Left colon (tissue), 2 donors: ENCODE measurements around the gene MARCHF10. TPM values are rescaled to one million over a fixed set of nuclear protein-coding genes. Genes with fewer than 3 reads are reported as not detected.

Experiments
- ATAC-seq: fragments of 200-7000 bp; cut with Tn5 transposase; one replicate; pipeline ENCODE4 v1.9.1; 2020; ENCODE audit warnings: mild to moderate bottlenecking, moderate library complexity
- DNase-seq, 2 donors: peaks; one replicate each; pipeline ENCODE4 v3.0.0-alpha.2; 2020
- intact Hi-C, 2 donors: fragments of 100-400 bp; cut with DNase I in 1 of 2; cut with micrococcal nuclease in 1 of 2; formaldehyde crosslinking; loops; one replicate each; pipeline versions ENCODE4 v1.11.2 to v1.14.0; 2022; cut with DNase I, micrococcal nuclease
- total RNA-seq, 2 donors: library from RNA; stranded (reverse); fragmentation: NEBNext Ultra II Directional; extraction: Animal tissue kit (Norgen Biotek cat#: 25700); gene quantifications; one replicate each; pipeline ENCODE4 v1.2.1, GENCODE V29; 2021
- donor health status: DM: no; HTN: no; CAD: no.
- donor health status: DM: yes; HTN: yes; CAD: no.

Gene MARCHF10
- total RNA-seq, 2 donors from 2014 or later: not detected

DNA sequence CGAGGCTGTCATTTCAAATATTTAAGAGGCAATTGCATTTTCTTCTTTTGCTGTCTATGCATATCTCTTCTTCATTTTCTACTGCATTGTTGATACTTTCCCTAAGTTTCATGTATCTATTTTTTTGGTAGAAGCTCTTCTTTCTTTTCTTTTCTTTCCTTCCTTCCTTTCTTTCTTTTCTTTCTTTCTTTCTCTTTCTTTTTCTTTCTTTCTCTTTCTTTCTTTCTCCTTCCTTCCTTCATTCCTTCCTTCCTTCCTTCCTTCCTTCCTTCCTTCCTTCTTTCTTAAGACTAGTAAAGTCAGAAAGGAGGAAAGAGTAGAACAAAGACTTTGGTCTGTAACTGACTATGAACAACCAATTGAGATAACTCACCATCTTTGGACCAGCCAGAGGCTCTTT, 146.8 kb downstream of the MARCHF10 start:
- no peak for DNase-seq
- intact Hi-C loops: no loop called here
- ATAC-seq: no peak

DNA sequence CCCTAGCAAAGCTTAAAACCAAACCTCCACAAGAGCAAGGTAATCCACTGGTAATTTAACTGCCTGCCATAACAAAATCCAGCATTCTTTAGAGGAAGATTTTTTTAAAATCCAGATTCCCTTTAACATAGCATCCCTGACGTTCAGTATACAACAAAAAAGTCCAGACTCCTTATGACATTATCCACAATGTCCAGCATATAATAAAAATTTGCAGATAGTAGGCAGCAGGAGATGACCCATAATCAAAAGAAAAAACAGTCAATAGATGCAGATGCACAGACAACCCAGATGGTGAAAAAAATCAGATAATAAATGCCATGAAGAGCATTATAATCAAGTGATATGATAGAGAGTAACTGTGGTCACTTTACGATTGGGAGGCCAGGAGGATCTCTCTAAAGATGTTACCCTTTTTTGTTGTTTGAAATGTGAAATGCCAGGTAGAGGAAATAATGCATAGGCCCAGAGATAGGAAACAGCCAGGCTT, 147.4 kb downstream of the MARCHF10 start:
- intact Hi-C loops: no loop called here
- DNase-seq: no peak
- ATAC-seq: no peak

DNA sequence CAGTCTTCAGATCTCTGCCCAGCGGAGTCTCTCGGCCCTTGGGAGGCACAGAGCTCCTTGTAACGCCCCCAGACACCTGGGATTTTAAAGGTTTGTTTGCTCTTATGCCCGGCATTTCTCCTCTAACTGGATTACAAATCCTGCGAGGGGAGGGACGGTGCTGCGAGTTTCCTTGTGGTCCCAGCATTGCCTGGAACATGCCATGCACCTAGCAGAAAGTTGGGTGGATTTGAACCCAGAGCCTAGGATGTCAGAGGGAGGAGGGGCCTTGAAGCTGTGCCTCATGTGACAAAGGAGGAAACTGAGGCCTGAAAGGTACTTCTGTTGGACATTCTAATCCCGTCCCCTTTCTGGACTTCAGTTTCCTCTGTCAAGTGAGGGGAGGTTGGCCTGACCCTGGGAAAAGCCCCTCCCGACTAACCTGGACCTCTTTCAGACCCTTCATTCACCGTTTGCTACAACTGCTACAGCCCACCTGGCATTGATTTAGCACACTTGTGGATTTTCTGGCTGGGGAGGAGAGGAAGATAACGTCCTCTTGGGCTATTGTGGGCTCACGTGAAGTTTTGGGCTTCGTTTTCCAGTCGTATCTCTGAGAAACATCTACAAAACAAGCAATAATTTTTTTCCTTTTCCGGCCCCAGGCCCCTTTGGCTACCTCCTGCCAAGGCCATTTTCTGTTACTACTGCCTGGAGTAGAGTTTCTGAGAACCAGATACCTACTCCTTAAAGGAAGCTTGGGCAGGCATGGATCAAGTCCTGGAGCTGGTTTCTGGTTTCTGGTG, 149.8 kb downstream of the MARCHF10 start:
- DNase-seq: no peak
- no peak for ATAC-seq
- intact Hi-C loops: no loop called here

DNA sequence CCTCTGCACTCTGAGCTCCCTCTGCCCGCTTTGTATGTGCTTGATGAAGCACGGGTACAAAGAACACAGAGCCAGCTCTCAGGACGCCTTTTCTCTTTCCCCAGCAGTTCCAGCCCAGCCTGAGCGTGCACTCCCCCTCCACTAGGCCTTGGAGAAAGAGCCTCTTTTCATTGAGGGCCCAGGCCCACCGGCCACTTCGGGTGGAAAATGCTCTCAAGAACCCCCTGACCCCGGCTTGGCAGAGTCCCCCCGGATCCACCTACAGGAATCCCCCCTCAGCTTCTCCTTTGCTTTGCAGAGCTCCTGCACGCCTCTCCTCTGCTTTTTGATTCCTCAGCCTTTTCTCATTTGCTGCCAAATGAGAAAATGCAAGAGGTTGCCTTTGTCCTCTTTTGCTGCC, 150.4 kb downstream of the MARCHF10 start:
- no peak for DNase-seq
- ATAC-seq: no peak
- intact Hi-C loops: no loop called here

DNA sequence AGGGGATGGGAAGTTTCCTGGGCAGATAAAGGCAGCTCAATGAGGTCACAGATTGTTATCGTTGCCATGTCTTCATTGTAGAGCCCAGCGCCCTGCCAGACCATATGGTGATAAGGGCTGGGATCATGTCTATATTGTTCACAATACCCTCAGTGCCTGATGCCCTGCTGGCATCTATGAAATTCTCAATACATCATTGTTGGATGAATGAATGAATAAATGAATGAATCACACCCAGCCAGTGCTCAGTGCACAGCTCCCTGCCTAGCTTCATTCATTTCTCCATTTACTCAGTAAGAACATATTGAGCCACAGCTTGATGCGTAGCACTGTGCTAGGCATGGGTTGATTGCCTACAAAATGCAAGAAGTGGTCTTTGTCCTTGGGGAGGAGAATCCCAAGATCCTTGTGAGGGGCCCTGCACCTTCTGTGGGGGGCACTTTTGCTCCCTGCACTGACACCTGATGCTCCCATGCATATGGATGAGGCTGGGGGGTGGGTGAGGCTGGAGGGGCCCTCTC, 150.9 kb downstream of the MARCHF10 start:
- no peak for ATAC-seq
- no peak for DNase-seq
- intact Hi-C loops: no loop called here

DNA sequence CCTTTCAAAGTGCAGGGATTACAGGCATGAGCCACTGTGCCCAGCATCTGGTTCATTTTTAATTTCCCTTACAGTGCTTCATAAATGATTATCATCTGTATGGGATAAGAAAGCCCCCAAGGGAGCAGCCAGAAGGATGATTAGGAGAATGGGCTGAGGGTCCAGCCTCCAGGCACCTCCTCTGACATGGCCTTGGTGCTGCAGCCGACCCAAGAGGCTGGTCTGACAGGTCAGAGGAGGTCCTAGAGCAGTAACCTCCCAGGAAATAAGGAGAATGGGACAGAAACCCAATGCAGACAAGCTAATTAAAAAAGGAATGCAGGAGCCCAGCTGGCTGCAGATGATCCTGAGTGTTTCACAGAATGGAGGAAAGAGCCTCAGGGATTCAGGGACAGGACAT, 151.7 kb downstream of the MARCHF10 start:
- no peak for ATAC-seq
- DNase-seq: no peak
- intact Hi-C loops: no loop called here

DNA sequence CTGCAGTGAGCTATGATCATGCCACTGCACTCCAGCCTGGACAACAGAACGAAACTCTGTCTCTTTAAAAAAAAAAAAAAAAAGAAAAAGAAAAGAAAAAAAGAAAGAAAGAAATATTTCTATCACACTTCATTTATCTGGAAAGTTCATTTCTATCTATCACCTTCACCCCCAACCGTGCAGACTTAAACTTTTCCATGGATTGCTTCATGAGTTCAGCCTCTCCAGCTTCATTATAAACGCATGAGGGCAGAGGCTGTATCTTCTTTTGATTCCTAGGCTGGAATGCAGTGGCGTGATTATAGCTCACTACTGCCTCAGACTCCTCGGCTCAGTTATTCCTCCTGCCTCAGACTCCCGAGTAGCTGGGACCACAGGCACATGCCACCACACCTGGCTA, 152.5 kb downstream of the MARCHF10 start:
- ATAC-seq: no peak
- DNase-seq: no peak
- intact Hi-C loops: no loop called here

DNA sequence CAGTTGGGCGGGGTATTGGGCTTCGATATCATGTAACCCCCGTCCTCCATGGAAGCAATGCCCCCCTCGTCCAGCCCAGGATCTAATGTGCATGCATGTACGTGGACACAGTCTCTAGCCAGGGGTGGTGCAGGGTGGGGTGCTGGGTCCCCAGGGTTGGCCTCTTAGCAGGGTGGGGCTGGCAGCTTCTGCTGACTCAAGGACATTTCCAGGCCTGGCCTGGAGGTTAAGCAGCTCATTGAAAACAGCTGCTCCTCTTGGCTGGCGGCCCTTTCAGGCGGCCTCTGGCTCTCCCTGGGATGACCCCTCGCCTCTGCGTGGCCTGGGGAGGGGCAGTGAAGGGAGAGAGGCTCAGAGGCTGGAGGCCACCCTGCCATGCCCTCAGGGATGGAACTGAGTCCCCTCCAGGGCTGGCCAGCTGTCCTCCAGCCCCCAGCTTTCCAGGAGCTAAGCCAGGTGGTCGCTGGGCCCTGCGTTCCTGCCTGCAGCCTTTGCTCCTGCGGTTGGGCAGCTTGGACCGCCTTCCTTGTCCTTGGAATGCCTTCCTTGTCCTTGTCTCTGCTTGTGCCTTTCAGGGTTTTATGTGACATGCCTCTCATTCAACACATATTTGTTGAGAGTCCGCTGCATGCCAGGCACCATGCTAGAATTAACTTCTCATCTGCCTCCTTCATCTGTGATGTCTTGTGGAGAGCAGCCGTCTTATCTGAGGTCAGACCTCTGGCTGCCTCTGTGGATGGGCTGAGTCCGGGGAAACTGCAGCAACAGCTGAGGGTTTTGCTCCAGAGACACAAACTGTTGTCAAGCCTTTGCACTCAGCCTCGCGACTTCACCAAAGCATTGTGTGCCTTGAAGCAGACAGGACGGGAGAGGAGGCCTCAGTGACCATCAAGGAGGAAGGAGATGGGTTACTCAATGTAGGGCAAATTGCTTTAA, 154.0 kb downstream of the MARCHF10 start:
- peak in 1 of 2 donors; percentile 43 for DNase-seq
- intact Hi-C loops: no loop called here
- peak; percentile 10 for ATAC-seq

DNA sequence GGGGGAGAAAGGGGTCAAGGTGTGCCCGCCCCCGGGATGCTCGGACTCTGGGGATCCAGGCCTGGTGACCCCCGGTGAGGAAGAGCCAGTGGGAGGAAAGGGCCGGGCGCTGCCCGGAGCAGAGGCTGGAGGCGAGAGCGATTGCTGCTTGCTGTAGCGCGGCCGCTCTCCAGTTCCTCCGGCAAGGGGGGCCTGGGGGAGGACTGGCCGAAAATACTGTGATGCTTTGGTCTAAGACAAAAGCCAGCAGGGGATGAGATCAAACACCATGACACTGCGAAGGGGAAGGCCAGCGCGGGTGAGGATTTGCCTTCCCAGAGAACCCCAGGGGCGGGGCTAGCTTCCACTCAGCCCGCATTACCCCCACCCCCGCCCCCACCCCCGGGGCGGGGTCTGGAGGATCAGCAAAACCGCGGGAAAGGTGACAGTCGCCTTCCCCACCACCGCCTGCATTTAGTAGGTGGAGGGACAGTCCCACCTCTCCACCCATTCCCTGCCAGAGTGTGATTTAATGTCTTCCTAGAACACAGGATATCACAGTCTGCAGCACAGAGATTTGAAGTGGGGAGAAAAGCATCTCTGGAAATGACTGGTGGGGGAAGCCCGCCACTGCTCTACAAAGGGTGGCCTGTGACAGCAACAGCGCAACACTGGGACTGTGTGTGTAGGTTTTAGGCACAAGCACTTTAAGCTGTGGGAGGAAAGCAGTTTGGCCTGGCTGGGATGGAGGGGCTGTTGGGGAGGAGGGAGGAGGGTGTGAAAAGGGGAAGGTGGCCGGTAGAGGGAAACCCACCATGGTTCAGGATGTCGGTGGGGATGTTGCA, 154.9 kb downstream of the MARCHF10 start:
- DNase-seq (peak; percentile 49 to 74), ATAC-seq (peak; percentile 68)
- intact Hi-C loops: no loop called here

DNA sequence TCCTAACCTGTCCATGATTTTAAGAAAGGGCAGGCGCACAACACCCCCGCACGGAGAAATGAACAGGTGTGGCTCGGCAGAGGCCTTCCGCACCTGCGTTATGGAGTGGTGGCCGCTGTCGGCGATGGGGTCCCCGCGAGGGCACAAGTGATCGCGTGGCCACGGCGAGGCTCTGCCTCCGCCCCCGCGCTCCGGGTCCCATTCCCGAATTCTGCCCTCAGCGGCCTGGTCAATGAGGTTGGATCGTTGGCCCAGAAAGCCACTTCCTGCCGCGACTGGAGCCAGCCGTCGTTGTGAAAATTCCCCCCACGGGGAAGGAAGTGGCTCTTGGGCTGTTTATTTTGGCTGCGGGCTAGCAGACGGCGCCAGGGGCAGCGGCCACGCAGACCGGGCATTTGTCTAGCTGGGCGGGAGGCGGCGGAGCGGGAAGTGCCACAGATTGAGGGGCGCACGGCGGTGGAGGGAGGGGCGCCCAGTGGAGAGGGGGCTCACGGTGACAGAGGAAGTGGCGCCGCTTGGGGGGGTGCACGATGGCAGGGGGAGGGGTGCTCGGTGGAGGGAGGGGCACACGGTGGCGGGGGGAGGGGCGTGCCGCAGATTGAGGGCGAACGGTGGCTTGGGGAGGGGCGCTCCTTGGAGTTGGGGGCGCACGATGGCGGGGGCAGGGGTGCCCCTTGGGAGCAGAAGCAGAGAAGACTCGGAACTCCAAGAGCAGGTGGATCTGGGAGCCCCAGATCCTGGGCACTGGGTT, 155.7 kb downstream of the MARCHF10 start:
- DNase-seq (peak; percentile 41 to 54), ATAC-seq (peak; percentile 76)
- intact Hi-C loops: no loop called here

Other genes starting within 250 kb of the MARCHF10 start
- 10 to 100 TPM in 1 of 2 donors, 1 to 10 TPM in 1; 5.1 to 12.4 TPM for gene MRC2, start 180.6 kb downstream of the MARCHF10 start, total RNA-seq
- gene TANC2, start 157.9 kb upstream of the MARCHF10 start, total RNA-seq: 10 to 100 TPM; 16.2 to 22.8 TPM